Measurements from ENCODE around the gene RHBDD1. TPM values are rescaled to one million over a fixed set of nuclear protein-coding genes. Genes with fewer than 3 reads are reported as not detected.

Gene RHBDD1
- total RNA-seq, 2 experiments from 2014 or later, result 43.8 to 47.1 TPM

DNA sequence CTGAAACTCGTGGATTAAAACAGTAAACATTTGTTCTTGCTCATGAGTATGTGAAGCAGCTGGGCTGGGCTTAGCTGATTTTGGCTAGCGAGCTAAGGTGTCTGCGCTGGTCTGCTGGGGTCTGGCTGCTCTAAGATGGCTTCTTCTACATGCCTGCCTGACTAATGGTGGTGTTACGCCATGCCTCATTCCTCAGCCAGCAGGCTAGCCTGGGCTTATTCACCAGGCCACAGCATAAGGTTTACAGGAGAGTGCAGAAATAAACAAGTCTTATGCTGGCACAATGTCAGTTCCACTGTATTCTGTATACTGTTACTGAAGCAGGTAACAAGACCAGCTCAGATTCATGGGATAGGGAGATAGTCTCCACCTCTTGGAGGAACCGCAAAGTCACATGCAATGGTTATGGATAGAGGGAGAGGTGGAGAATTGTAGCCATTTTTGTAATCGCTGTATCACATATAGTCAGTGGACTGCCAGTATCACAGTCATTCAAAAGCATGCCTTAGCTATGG lies 80.0 kb downstream of the RHBDD1 start:
- Mint-ChIP-seq H3K27me3 (no peaks in the 10 kb centered on the region), H3K27ac (peak overlapping the region; percentile 40), H3K9me3 (peaks cover 2% of the 10 kb centered on the region), H3K4me3 (no peak overlapping the region), H3K36me3 (ENCODE audit: low read depth) (peaks cover 68% of the 10 kb centered on the region), H3K4me1 (ENCODE audit: low read depth) (peaks cover 24% of the 10 kb centered on the region)
- H3K36me3 ChIP-seq (ENCODE audit: insufficient read depth, low read length), result peaks cover 4% of the 10 kb centered on the region
- no peak overlapping the region for H3K27ac ChIP-seq (ENCODE audit: low read depth in 1 of 2, low read length in 2 of 2)
- DNase-seq (no peak), ATAC-seq (ENCODE audit: poor library complexity) (no peak)
- intact Hi-C loops (cut with DNase I, micrococcal nuclease), result no loop called here
- no peaks in the 10 kb centered on the region for H3K4me1 ChIP-seq (ENCODE audit: insufficient read depth, low read length)
- TF ChIP-seq, protein P1, sequence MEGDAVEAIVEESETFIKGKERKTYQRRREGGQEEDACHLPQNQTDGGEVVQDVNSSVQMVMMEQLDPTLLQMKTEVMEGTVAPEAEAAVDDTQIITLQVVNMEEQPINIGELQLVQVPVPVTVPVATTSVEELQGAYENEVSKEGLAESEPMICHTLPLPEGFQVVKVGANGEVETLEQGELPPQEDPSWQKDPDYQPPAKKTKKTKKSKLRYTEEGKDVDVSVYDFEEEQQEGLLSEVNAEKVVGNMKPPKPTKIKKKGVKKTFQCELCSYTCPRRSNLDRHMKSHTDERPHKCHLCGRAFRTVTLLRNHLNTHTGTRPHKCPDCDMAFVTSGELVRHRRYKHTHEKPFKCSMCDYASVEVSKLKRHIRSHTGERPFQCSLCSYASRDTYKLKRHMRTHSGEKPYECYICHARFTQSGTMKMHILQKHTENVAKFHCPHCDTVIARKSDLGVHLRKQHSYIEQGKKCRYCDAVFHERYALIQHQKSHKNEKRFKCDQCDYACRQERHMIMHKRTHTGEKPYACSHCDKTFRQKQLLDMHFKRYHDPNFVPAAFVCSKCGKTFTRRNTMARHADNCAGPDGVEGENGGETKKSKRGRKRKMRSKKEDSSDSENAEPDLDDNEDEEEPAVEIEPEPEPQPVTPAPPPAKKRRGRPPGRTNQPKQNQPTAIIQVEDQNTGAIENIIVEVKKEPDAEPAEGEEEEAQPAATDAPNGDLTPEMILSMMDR (IDR thresholded peaks at IDR 0.05), result no peak
- CTCF ChIA-PET, result no interaction called here
- no peak overlapping the region for H3K4me3 ChIP-seq (ENCODE audit: low read length)
- H3K27me3 ChIP-seq (ENCODE audit: control insufficient read depth in 1 of 2, insufficient read depth in 2 of 2, low read length in 2 of 2), result no peaks in the 10 kb centered on the region
- POLR2A ChIA-PET, result no interaction called here
- no peaks in the 10 kb centered on the region for H3K9me3 ChIP-seq (ENCODE audit: control insufficient read depth in 1 of 2, insufficient read depth in 1 of 2, low read length in 2 of 2)

GRCh38 chr2:226916669-226917068 lies 80.8 kb downstream of the RHBDD1 start:
- peaks cover 4% of the 10 kb centered on the region for H3K36me3 ChIP-seq (ENCODE audit: insufficient read depth, low read length)
- TF ChIP-seq, protein P1 (IDR thresholded peaks at IDR 0.05), result no peak
- ATAC-seq (ENCODE audit: poor library complexity), result no peak
- peaks cover 29% of the 10 kb centered on the region for H3K4me1 Mint-ChIP-seq (ENCODE audit: low read depth)
- H3K4me3 ChIP-seq (ENCODE audit: low read length), result no peak overlapping the region
- no peaks in the 10 kb centered on the region for H3K27me3 ChIP-seq (ENCODE audit: control insufficient read depth in 1 of 2, insufficient read depth in 2 of 2, low read length in 2 of 2)
- no peaks in the 10 kb centered on the region for H3K4me1 ChIP-seq (ENCODE audit: insufficient read depth, low read length)
- H3K36me3 Mint-ChIP-seq (ENCODE audit: low read depth), result peaks cover 69% of the 10 kb centered on the region
- no peak for DNase-seq
- peak overlapping the region; percentile 40 for H3K27ac Mint-ChIP-seq
- intact Hi-C loops (cut with DNase I, micrococcal nuclease), result no loop called here
- H3K4me3 Mint-ChIP-seq, result no peak overlapping the region
- no peaks in the 10 kb centered on the region for H3K27me3 Mint-ChIP-seq
- ChIA-PET CTCF (no interaction called here), POLR2A (no interaction called here)
- no peaks in the 10 kb centered on the region for H3K9me3 ChIP-seq (ENCODE audit: control insufficient read depth in 1 of 2, insufficient read depth in 1 of 2, low read length in 2 of 2)
- H3K27ac ChIP-seq (ENCODE audit: low read depth in 1 of 2, low read length in 2 of 2), result no peak overlapping the region
- peaks cover 2% of the 10 kb centered on the region for H3K9me3 Mint-ChIP-seq

GRCh38 chr2:226932443-226932842 lies 96.6 kb downstream of the RHBDD1 start:
- intact Hi-C loops (cut with DNase I, micrococcal nuclease), result no loop called here
- POLR2A ChIA-PET, result no interaction called here
- no peak overlapping the region for H3K4me3 Mint-ChIP-seq
- no peak overlapping the region for H3K27ac Mint-ChIP-seq
- CTCF ChIA-PET, result no interaction called here
- Histone ChIP-seq H3K4me3 (ENCODE audit: low read length) (no peak overlapping the region), H3K4me1 (ENCODE audit: insufficient read depth, low read length) (no peaks in the 10 kb centered on the region), H3K27ac (ENCODE audit: low read depth in 1 of 2, low read length in 2 of 2) (no peak overlapping the region), H3K27me3 (ENCODE audit: control insufficient read depth in 1 of 2, insufficient read depth in 2 of 2, low read length in 2 of 2) (no peaks in the 10 kb centered on the region), H3K36me3 (ENCODE audit: insufficient read depth, low read length) (no peaks in the 10 kb centered on the region), H3K9me3 (ENCODE audit: control insufficient read depth in 1 of 2, insufficient read depth in 1 of 2, low read length in 2 of 2) (no peaks in the 10 kb centered on the region)
- H3K4me1 Mint-ChIP-seq (ENCODE audit: low read depth), result no peaks in the 10 kb centered on the region
- peaks cover 42% of the 10 kb centered on the region for H3K36me3 Mint-ChIP-seq (ENCODE audit: low read depth)
- no peak for ATAC-seq (ENCODE audit: poor library complexity)
- TF ChIP-seq, protein P1 (IDR thresholded peaks at IDR 0.05), result no peak
- no peak for DNase-seq
- H3K27me3 Mint-ChIP-seq, result no peaks in the 10 kb centered on the region
- no peaks in the 10 kb centered on the region for H3K9me3 Mint-ChIP-seq

All from CD4-positive, alpha-beta T cell (primary cell).